Tibial nerve (tissue), 4 donors: ENCODE results near the gene C11orf87.

ENCODE experiments used
- EP300 ChIP-seq, 2 donors: sonication (generic); formaldehyde crosslinking; IDR thresholded peaks; one replicate each; pipeline ENCODE4 v1.6.1; 2017; ENCODE audit warnings: antibody characterized with exemption in 2 of 2, mild to moderate bottlenecking in 1 of 2
- POLR2A ChIP-seq, 2 donors: fragments of 450-650 bp; IDR thresholded peaks; one replicate each; pipeline ENCODE4 v1.6.1; 2017; ENCODE audit warnings: antibody characterized with exemption in 2 of 2, mild to moderate bottlenecking in 2 of 2, moderate library complexity in 2 of 2
- TF ChIP-seq, protein P1 (sequence below), 5 experiments: fragments of 200-600 bp in 3 of 5; fragments of 450-650 bp in 2 of 5; sonication (generic) in 3 of 5; IDR thresholded peaks; one replicate each; pipeline ENCODE4 v1.5.1; 2016 to 2019; ENCODE audit warnings: antibody characterized with exemption in 5 of 5, mild to moderate bottlenecking in 3 of 5, moderate library complexity in 2 of 5

DNA sequence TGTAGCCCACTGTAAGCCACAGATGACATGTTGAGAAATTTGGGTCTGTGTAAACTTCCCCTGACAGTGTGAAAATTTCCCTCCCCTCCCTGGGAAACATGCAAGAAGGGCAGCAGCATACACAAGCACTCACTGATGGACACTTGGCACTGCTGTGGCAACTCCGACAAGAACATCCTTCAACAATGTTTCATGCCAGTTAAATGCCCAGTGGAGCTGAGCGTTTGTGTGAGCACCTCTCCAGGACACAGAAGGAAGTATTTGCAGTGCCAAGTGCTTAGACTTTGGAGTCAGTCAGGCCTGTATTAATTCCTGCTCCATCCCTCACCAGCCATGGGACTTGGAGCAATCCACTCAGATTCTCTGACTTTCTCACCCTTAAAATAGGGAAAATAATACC is 17.7 kb downstream of the C11orf87 start:
- TF ChIP-seq, protein P1, sequence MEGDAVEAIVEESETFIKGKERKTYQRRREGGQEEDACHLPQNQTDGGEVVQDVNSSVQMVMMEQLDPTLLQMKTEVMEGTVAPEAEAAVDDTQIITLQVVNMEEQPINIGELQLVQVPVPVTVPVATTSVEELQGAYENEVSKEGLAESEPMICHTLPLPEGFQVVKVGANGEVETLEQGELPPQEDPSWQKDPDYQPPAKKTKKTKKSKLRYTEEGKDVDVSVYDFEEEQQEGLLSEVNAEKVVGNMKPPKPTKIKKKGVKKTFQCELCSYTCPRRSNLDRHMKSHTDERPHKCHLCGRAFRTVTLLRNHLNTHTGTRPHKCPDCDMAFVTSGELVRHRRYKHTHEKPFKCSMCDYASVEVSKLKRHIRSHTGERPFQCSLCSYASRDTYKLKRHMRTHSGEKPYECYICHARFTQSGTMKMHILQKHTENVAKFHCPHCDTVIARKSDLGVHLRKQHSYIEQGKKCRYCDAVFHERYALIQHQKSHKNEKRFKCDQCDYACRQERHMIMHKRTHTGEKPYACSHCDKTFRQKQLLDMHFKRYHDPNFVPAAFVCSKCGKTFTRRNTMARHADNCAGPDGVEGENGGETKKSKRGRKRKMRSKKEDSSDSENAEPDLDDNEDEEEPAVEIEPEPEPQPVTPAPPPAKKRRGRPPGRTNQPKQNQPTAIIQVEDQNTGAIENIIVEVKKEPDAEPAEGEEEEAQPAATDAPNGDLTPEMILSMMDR (IDR thresholded peaks at IDR 0.05), result no peak
- TF ChIP-seq POLR2A (IDR thresholded peaks at IDR 0.05), result no peak
- no peak for TF ChIP-seq EP300 (IDR thresholded peaks at IDR 0.05)
